ENCODE data around the gene RNF166.
A peak's percentile ranks its signal among the peaks of the same experiment; 100 is the strongest.

Gene RNF166

GRCh38 chr16:88655053-88655732 lies 51.0 kb downstream of the RNF166 start:
- Mint-ChIP-seq H3K27ac (no peak overlapping the region), H3K4me3 (no peak overlapping the region), H3K27me3 (no peaks in the 10 kb centered on the region), H3K9me3 (no peaks in the 10 kb centered on the region), H3K36me3 (ENCODE audit: low read depth) (peaks cover 7% of the 10 kb centered on the region), H3K4me1 (ENCODE audit: low read depth) (peaks cover 10% of the 10 kb centered on the region)

GRCh38 chr16:88654363-88655052 lies 51.7 kb downstream of the RNF166 start:
- Mint-ChIP-seq H3K27me3 (no peaks in the 10 kb centered on the region), H3K9me3 (no peaks in the 10 kb centered on the region), H3K27ac (no peak overlapping the region), H3K4me1 (ENCODE audit: low read depth) (peaks cover 11% of the 10 kb centered on the region), H3K4me3 (no peak overlapping the region), H3K36me3 (ENCODE audit: low read depth) (peaks cover 8% of the 10 kb centered on the region)

- peaks cover 14% of the 10 kb centered on the region for H3K36me3 Mint-ChIP-seq (ENCODE audit: low read depth)
- no peaks in the 10 kb centered on the region for H3K9me3 Mint-ChIP-seq
- no peak overlapping the region for H3K27ac Mint-ChIP-seq
- peaks cover 17% of the 10 kb centered on the region for H3K4me1 Mint-ChIP-seq (ENCODE audit: low read depth)
- no peak overlapping the region for H3K4me3 Mint-ChIP-seq
- H3K27me3 Mint-ChIP-seq, result no peaks in the 10 kb centered on the region
Observed at GRCh38 chr16:88653596-88654362, 52.4 kb downstream of the RNF166 start.

GRCh38 chr16:88653101-88653500 lies 53.1 kb downstream of the RNF166 start:
- Mint-ChIP-seq H3K27ac (no peak overlapping the region), H3K9me3 (no peaks in the 10 kb centered on the region), H3K27me3 (no peaks in the 10 kb centered on the region), H3K4me3 (no peak overlapping the region), H3K36me3 (ENCODE audit: low read depth) (peaks cover 14% of the 10 kb centered on the region), H3K4me1 (ENCODE audit: low read depth) (peaks cover 17% of the 10 kb centered on the region)

- peaks cover 17% of the 10 kb centered on the region for H3K4me1 Mint-ChIP-seq (ENCODE audit: low read depth)
- H3K27me3 Mint-ChIP-seq, result no peaks in the 10 kb centered on the region
- no peak overlapping the region for H3K4me3 Mint-ChIP-seq
- H3K9me3 Mint-ChIP-seq, result no peaks in the 10 kb centered on the region
- no peak overlapping the region for H3K27ac Mint-ChIP-seq
- peaks cover 14% of the 10 kb centered on the region for H3K36me3 Mint-ChIP-seq (ENCODE audit: low read depth)
Observed at GRCh38 chr16:88652762-88653063, 53.5 kb downstream of the RNF166 start.

GRCh38 chr16:88651989-88652761 lies 54.0 kb downstream of the RNF166 start:
- Mint-ChIP-seq H3K4me3 (no peak overlapping the region), H3K4me1 (ENCODE audit: low read depth) (peaks cover 17% of the 10 kb centered on the region), H3K9me3 (no peaks in the 10 kb centered on the region), H3K27ac (no peak overlapping the region), H3K27me3 (no peaks in the 10 kb centered on the region), H3K36me3 (ENCODE audit: low read depth) (peaks cover 14% of the 10 kb centered on the region)

- H3K9me3 Mint-ChIP-seq, result no peaks in the 10 kb centered on the region
- H3K4me1 Mint-ChIP-seq (ENCODE audit: low read depth), result peaks cover 17% of the 10 kb centered on the region
- peaks cover 14% of the 10 kb centered on the region for H3K36me3 Mint-ChIP-seq (ENCODE audit: low read depth)
- H3K27me3 Mint-ChIP-seq, result no peaks in the 10 kb centered on the region
- H3K4me3 Mint-ChIP-seq, result peak overlapping the region; percentile 88
- peak overlapping the region; percentile 92 for H3K27ac Mint-ChIP-seq
Observed at GRCh38 chr16:88651276-88651988, 54.8 kb downstream of the RNF166 start.

- Mint-ChIP-seq H3K9me3 (no peaks in the 10 kb centered on the region), H3K4me3 (peak within 1 kb of the TSS; percentile 88), H3K36me3 (ENCODE audit: low read depth) (peaks cover 14% of the 10 kb centered on the region), H3K4me1 (ENCODE audit: low read depth) (peaks cover 20% of the 10 kb centered on the region), H3K27me3 (no peaks in the 10 kb centered on the region), H3K27ac (peak within 1 kb of the TSS; percentile 92)
Observed at GRCh38 chr16:88650749-88651275, 55.4 kb downstream of the RNF166 start, which contains the start of gene CYBA. Gene CYBA (minus strand): TSS chr16:88651053. CDS start chr16:88651013, 40 bp downstream.

GRCh38 chr16:88649924-88650748 lies 56.1 kb downstream of the RNF166 start:
- Mint-ChIP-seq H3K4me3 (peak overlapping the region; percentile 88), H3K36me3 (ENCODE audit: low read depth) (peaks cover 14% of the 10 kb centered on the region), H3K27ac (peak overlapping the region; percentile 72), H3K27me3 (no peaks in the 10 kb centered on the region), H3K4me1 (ENCODE audit: low read depth) (peaks cover 20% of the 10 kb centered on the region), H3K9me3 (no peaks in the 10 kb centered on the region)

- Mint-ChIP-seq H3K27me3 (no peaks in the 10 kb centered on the region), H3K27ac (peak overlapping the region; percentile 38), H3K4me3 (peak overlapping the region; percentile 88), H3K9me3 (no peaks in the 10 kb centered on the region), H3K4me1 (ENCODE audit: low read depth) (peaks cover 20% of the 10 kb centered on the region), H3K36me3 (ENCODE audit: low read depth) (peaks cover 12% of the 10 kb centered on the region)
Observed at GRCh38 chr16:88649195-88649923, 56.8 kb downstream of the RNF166 start.

- Mint-ChIP-seq H3K27ac (no peak overlapping the region), H3K36me3 (ENCODE audit: low read depth) (peaks cover 20% of the 10 kb centered on the region), H3K27me3 (no peaks in the 10 kb centered on the region), H3K4me1 (ENCODE audit: low read depth) (peaks cover 20% of the 10 kb centered on the region), H3K4me3 (no peak overlapping the region), H3K9me3 (no peaks in the 10 kb centered on the region)
Observed at GRCh38 chr16:88647178-88648070, 58.8 kb downstream of the RNF166 start.
